Left ventricle myocardium inferior (tissue), 1 donor: ENCODE results near the gene COPS8. TPM values are rescaled to one million over a fixed set of nuclear protein-coding genes. Genes with fewer than 3 reads are reported as not detected.

Source experiments
- DNase-seq: peaks from one replicate; pipeline ENCODE4 v3.0.0-alpha.2; 2020
- H3K27ac ChIP-seq: fragments of 200-600 bp; replicated peaks from 2 replicates; pipeline ENCODE4 v1.8.0; 2021
- H3K27me3 ChIP-seq: fragments of 200-600 bp; 2 replicates; pipeline ENCODE4 v1.8.0; 2021; ENCODE audit warnings: low read depth
- H3K36me3 ChIP-seq: fragments of 200-600 bp; 2 replicates; pipeline ENCODE4 v1.8.0; 2021
- H3K4me1 ChIP-seq: fragments of 200-600 bp; 2 replicates; pipeline ENCODE4 v1.8.0; 2021
- H3K4me3 ChIP-seq: fragments of 200-600 bp; 2 replicates; pipeline ENCODE4 v1.8.0; 2021; ENCODE audit warnings: mild to moderate bottlenecking, moderate library complexity
- H3K9me3 ChIP-seq: fragments of 200-600 bp; replicated peaks from 2 replicates; pipeline ENCODE4 v1.8.0; 2021
- CTCF ChIP-seq: fragments of 200-600 bp; IDR thresholded peaks from 2 replicates; pipeline ENCODE4 v1.8.0; 2021; ENCODE audit warnings: antibody characterized with exemption, mild to moderate bottlenecking, borderline replicate concordance
- intact Hi-C: fragments of 100-400 bp; cut with micrococcal nuclease; formaldehyde crosslinking; loops from one replicate; pipeline ENCODE4 v1.11.0; 2022
- total RNA-seq: library from RNA; stranded (reverse); fragmentation: NEBNext Ultra II Directional; extraction: Animal tissue kit (Norgen Biotek cat#: 25700); gene quantifications from one replicate; pipeline ENCODE4 v1.2.1, GENCODE V29; 2021
- donor health status: DM: no; HTN: yes; CAD: no; lungs with severe emphysema.

Gene COPS8
- total RNA-seq, 1 donor from 2014 or later: 97.0 TPM

- Histone ChIP-seq H3K4me1 (no peaks in the 10 kb centered on the region), H3K27ac (peak overlapping the region; percentile 20), H3K4me3 (no peak overlapping the region), H3K36me3 (no peaks in the 10 kb centered on the region), H3K9me3 (no peaks in the 10 kb centered on the region), H3K27me3 (no peaks in the 10 kb centered on the region)
- no peak for DNase-seq
- intact Hi-C loops: loop anchor here (10.0 kb wide), 1 partner anchor 277 kb away; no protein-coding TSS in a partner anchor
- TF ChIP-seq CTCF: no peak
These were observed 32.3 kb downstream of the COPS8 start for GRCh38 chr2:237118025-237118424.

DNA sequence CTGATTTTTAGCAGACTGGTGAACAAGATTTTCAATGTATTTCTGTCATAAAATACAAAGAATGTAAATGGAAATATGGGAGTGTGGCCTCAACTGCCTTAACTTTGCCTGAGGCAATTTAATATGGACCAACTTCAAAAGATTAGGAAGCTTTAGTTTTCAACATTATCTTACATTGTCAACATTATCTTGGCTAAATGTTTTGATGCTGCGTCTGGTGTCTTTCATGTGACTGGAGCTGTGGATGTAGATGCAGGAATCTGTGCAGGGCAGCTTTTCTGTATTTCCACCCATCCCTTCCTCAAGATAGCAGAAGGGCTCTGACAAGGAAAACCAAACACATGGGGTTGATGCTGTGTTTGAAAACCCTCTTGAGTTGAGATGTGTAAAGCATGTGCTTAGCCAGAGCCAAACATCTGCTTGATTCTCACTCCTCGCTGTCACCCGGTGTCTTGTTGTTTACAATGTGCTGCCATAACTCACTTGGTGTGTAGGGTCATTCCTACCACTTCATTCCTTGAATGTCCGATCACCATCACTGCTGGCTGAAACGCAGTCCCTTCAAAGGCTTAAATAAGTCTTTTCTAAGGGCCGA, 33.0 kb downstream of the COPS8 start:
- Histone ChIP-seq H3K27me3 (no peaks in the 10 kb centered on the region), H3K36me3 (no peaks in the 10 kb centered on the region), H3K4me3 (no peak overlapping the region), H3K27ac (peak overlapping the region; percentile 20), H3K9me3 (no peaks in the 10 kb centered on the region), H3K4me1 (no peaks in the 10 kb centered on the region)
- intact Hi-C loops: loop anchor here (10.0 kb wide), 1 partner anchor 276 kb away; no protein-coding TSS in a partner anchor
- DNase-seq: no peak
- TF ChIP-seq CTCF: no peak

- no peak overlapping the region for H3K4me3 ChIP-seq
- no peak for TF ChIP-seq CTCF
- DNase-seq: no peak
- no peaks in the 10 kb centered on the region for H3K4me1 ChIP-seq
- H3K27me3 ChIP-seq: no peaks in the 10 kb centered on the region
- H3K36me3 ChIP-seq: no peaks in the 10 kb centered on the region
- H3K27ac ChIP-seq: no peak overlapping the region
- H3K9me3 ChIP-seq: no peaks in the 10 kb centered on the region
- intact Hi-C loops: no loop called here
These were observed 35.2 kb downstream of the COPS8 start for GRCh38 chr2:237120916-237121315.

- H3K27me3 ChIP-seq: no peaks in the 10 kb centered on the region
- H3K9me3 ChIP-seq: no peaks in the 10 kb centered on the region
- no peaks in the 10 kb centered on the region for H3K4me1 ChIP-seq
- no peak overlapping the region for H3K4me3 ChIP-seq
- no peaks in the 10 kb centered on the region for H3K36me3 ChIP-seq
- DNase-seq: no peak
- TF ChIP-seq CTCF: no peak
- intact Hi-C loops: no loop called here
- no peak overlapping the region for H3K27ac ChIP-seq
These were observed 35.6 kb downstream of the COPS8 start for GRCh38 chr2:237121321-237121720.

DNA sequence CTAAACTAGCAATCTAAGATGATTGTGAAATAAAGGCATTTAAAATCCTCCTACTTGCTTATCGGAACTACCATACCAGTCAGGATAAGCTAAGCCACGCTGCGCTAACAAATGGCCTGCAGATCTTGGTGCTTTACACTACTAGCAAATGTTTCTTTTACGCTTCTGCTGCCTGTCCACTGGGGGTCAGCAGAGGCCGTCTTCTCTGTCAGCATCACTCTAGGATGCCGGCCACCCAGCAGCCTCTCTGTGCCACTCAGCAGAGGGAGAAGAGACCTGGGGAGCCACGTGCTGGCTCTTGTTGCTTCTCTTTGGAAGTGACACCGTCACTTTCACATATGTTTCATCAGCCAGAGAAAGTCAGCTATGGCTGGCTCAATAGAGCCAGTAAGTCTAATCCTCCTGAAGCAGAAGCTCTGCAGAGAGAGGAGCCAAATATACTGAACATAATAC, 36.6 kb downstream of the COPS8 start:
- Histone ChIP-seq H3K4me3 (no peak overlapping the region), H3K9me3 (no peaks in the 10 kb centered on the region), H3K27me3 (no peaks in the 10 kb centered on the region), H3K27ac (no peak overlapping the region), H3K4me1 (no peaks in the 10 kb centered on the region), H3K36me3 (no peaks in the 10 kb centered on the region)
- DNase-seq: peak; percentile 57
- peak; percentile 78 for TF ChIP-seq CTCF
- intact Hi-C loops: no loop called here
